ENCODE data around the gene CLIC4. TPM values are rescaled to one million over a fixed set of nuclear protein-coding genes. Genes with fewer than 3 reads are reported as not detected.

Gene CLIC4
- total and polyA plus RNA-seq, 8 donors = 53.5 to 372 (median 110) TPM

- Histone ChIP-seq H3K4me1 (peaks cover 0 to 9% (median 3%) of the 10 kb centered on the region in 4 donors), H3K27ac (no peak overlapping the region), H3K27me3 (peaks cover 0 to 63% (median 0%) of the 10 kb centered on the region in 3 donors), H3K9me3 (no peaks in the 10 kb centered on the region), H3K4me3 (no peak overlapping the region), H3K36me3 (no peaks in the 10 kb centered on the region)
- DNase-seq = no peak
- TF ChIP-seq CTCF (IDR thresholded peaks at IDR 0.05) = no peak
- no peak for TF ChIP-seq POLR2AphosphoS5 (IDR thresholded peaks at IDR 0.05)
- no peak for TF ChIP-seq POLR2A (IDR thresholded peaks at IDR 0.05)
- TF ChIP-seq EP300 (IDR thresholded peaks at IDR 0.05) = no peak
- intact Hi-C loops (cut with DNase I; ENCODE audit: low total_unique reads) = no loop called here
- WGBS, 5 donors = 75 to 94% (median 86%) methylated on average over 1 of the region's 1 CpG
Measured at GRCh38 chr1:24858277-24858676, 113.0 kb downstream of the CLIC4 start.

GRCh38 chr1:24859063-24860010 lies 114.1 kb downstream of the CLIC4 start:
- no peak overlapping the region for H3K4me3 ChIP-seq
- no peak overlapping the region for H3K27ac ChIP-seq
- H3K9me3 ChIP-seq = no peaks in the 10 kb centered on the region
- 75 to 87% (median 85%) methylated on average over 10 of the region's 10 CpGs for WGBS, 5 donors
- TF ChIP-seq POLR2A (IDR thresholded peaks at IDR 0.05) (no peak), EP300 (IDR thresholded peaks at IDR 0.05) (no peak), POLR2AphosphoS5 (IDR thresholded peaks at IDR 0.05) (no peak), CTCF (IDR thresholded peaks at IDR 0.05) (no peak)
- no peak for DNase-seq
- intact Hi-C loops (cut with DNase I; ENCODE audit: low total_unique reads) = loop anchor here (10.0 kb wide), 1 partner anchor 345 kb away; no protein-coding TSS in a partner anchor
- H3K4me1 ChIP-seq = peaks cover 0 to 10% (median 4%) of the 10 kb centered on the region in 4 donors
- no peaks in the 10 kb centered on the region for H3K36me3 ChIP-seq
- peaks cover 0 to 71% (median 3%) of the 10 kb centered on the region in 3 donors for H3K27me3 ChIP-seq

GRCh38 chr1:24860841-24861240 lies 115.6 kb downstream of the CLIC4 start:
- no peak for DNase-seq
- Histone ChIP-seq H3K9me3 (no peaks in the 10 kb centered on the region), H3K27ac (no peak overlapping the region), H3K4me3 (no peak overlapping the region), H3K36me3 (no peaks in the 10 kb centered on the region), H3K27me3 (peaks cover 0 to 80% (median 3%) of the 10 kb centered on the region in 3 donors), H3K4me1 (peaks cover 0 to 15% (median 10%) of the 10 kb centered on the region in 4 donors)
- 55 to 70% (median 66%) methylated on average over 15 of the region's 15 CpGs for WGBS, 5 donors
- intact Hi-C loops (cut with DNase I; ENCODE audit: low total_unique reads) = loop anchor here (10.0 kb wide), 1 partner anchor 344 kb away; no protein-coding TSS in a partner anchor
- TF ChIP-seq EP300 (IDR thresholded peaks at IDR 0.05) (no peak), POLR2A (IDR thresholded peaks at IDR 0.05) (no peak), POLR2AphosphoS5 (IDR thresholded peaks at IDR 0.05) (no peak), CTCF (IDR thresholded peaks at IDR 0.05) (no peak)

GRCh38 chr1:24861821-24862727 lies 116.8 kb downstream of the CLIC4 start:
- H3K36me3 ChIP-seq = no peaks in the 10 kb centered on the region
- H3K4me1 ChIP-seq = peaks cover 0 to 15% (median 10%) of the 10 kb centered on the region in 4 donors
- H3K27ac ChIP-seq = no peak overlapping the region
- intact Hi-C loops (cut with DNase I; ENCODE audit: low total_unique reads) = loop anchor here (10.0 kb wide), 1 partner anchor 343 kb away; no protein-coding TSS in a partner anchor
- peak; percentile 26 to 56 for DNase-seq
- TF ChIP-seq EP300 (IDR thresholded peaks at IDR 0.05) = no peak
- TF ChIP-seq POLR2A (IDR thresholded peaks at IDR 0.05) = no peak
- no peak for TF ChIP-seq POLR2AphosphoS5 (IDR thresholded peaks at IDR 0.05)
- no peak for TF ChIP-seq CTCF (IDR thresholded peaks at IDR 0.05)
- H3K27me3 ChIP-seq = peaks cover 1 to 80% (median 3%) of the 10 kb centered on the region in 3 donors
- WGBS, 5 donors = 43 to 57% (median 46%) methylated on average over 25 to 28 of the region's 28 CpGs
- no peaks in the 10 kb centered on the region for H3K9me3 ChIP-seq
- H3K4me3 ChIP-seq = no peak overlapping the region
